WI38 (cell line): ENCODE results near the gene TBC1D10B.
"Not testable (repeated sequence)": the region's sequence is repeated elsewhere in the genome, so short reads cannot be mapped to it uniquely, and the experiment has no call there.

Source experiments
- H3K4me3 ChIP-seq: 2 replicates; pipeline ENCODE4 v1.5.1; 2011; ENCODE audit warnings: low read depth, mild to moderate bottlenecking, control low read depth, low read length
- CTCF ChIP-seq: IDR thresholded peaks from 2 replicates; pipeline ENCODE4 v1.5.1; 2012; ENCODE audit warnings: low read depth, mild to moderate bottlenecking, control low read depth, low read length

Gene TBC1D10B

GRCh38 chr16:30399435-30400186 is 29.3 kb upstream of the TBC1D10B start:
- no peak for TF ChIP-seq CTCF
- H3K4me3 ChIP-seq, result peak overlapping the region; percentile 67

GRCh38 chr16:30398661-30399434 is 28.6 kb upstream of the TBC1D10B start:
- no peak for TF ChIP-seq CTCF
- no peak overlapping the region for H3K4me3 ChIP-seq

- no peak overlapping the region for H3K4me3 ChIP-seq
- no peak for TF ChIP-seq CTCF
Measured at GRCh38 chr16:30397776-30398660, 27.7 kb upstream of the TBC1D10B start.

GRCh38 chr16:30397056-30397455 is 26.8 kb upstream of the TBC1D10B start:
- no peak for TF ChIP-seq CTCF
- H3K4me3 ChIP-seq, result no peak overlapping the region

GRCh38 chr16:30396627-30397026 is 26.3 kb upstream of the TBC1D10B start:
- not testable (repeated sequence) for H3K4me3 ChIP-seq

DNA sequence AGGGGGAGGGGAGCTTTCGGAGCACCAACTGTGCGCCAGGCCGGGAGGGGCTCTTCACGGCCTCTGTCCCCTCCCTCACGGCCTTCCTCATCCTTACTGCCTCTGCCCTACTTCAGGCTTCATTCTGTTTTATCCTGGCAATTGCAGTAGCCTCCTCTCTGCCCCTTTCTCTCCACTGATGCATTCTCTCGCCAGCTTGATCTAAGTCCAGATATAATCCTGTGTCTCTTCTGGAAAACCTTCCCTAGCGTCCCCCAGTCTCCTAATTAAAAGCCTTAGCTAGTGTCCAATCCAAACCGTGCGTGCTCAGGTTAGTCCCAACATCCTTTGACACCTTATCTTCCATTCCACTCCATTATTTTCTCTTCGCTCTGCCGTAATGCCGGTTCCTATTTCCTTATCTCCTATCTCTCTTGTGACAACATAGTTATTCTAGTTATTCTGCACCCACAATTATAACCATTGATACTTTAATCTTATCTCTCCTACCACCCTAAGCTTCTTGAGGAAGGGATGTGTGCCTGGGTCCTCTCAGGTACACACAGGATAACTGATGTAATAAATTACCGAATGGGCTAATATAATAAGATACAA is 25.8 kb upstream of the TBC1D10B start:
- peak overlapping the region; percentile 83 for H3K4me3 ChIP-seq
- TF ChIP-seq CTCF, result no peak
